ENCODE results near the gene ASIC5. TPM values are rescaled to one million over a fixed set of nuclear protein-coding genes. Genes with fewer than 3 reads are reported as not detected.

Gene ASIC5
- total RNA-seq, 1 experiment from 2014 or later, result not detected

- Histone ChIP-seq H3K4me1 (no peaks in the 10 kb centered on the region), H3K36me3 (ENCODE audit: control insufficient read depth, insufficient read depth, low read length) (no peaks in the 10 kb centered on the region), H3K9me3 (peaks cover 8% of the 10 kb centered on the region), H3K27me3 (replicated peaks; ENCODE audit: control insufficient read depth, insufficient read depth, low read length) (no peaks in the 10 kb centered on the region), H3K4me3 (ENCODE audit: low read depth, low read length) (no peak overlapping the region)
- no peak for DNase-seq
- BruUV-seq (replicated peaks), result no TSS peak
- Mint-ChIP-seq H3K27ac (ENCODE audit: unreplicated experiment) (no peak overlapping the region), H3K4me3 (ENCODE audit: unreplicated experiment) (no peak overlapping the region), H3K9me3 (ENCODE audit: unreplicated experiment) (peaks cover 15% of the 10 kb centered on the region), H3K4me1 (ENCODE audit: low read depth, unreplicated experiment) (no peaks in the 10 kb centered on the region), H3K36me3 (ENCODE audit: insufficient read depth, unreplicated experiment) (no peaks in the 10 kb centered on the region), H3K27me3 (ENCODE audit: insufficient read depth, unreplicated experiment) (no peaks in the 10 kb centered on the region)
- CTCF ChIA-PET, result no interaction called here
- POLR2A ChIA-PET, result no interaction called here
- intact Hi-C loops (cut with micrococcal nuclease; ENCODE audit: unreplicated experiment), result no loop called here
- no peak for TF ChIP-seq CTCF (IDR thresholded peaks at IDR 0.05; ENCODE audit: insufficient read depth in 1 of 2, low read depth in 1 of 2, low read length in 1 of 2, severe bottlenecking in 1 of 2, unreplicated experiment in 1 of 2)
Observed at GRCh38 chr4:155849042-155849441, 17.0 kb downstream of the ASIC5 start.

- Mint-ChIP-seq H3K27me3 (ENCODE audit: insufficient read depth, unreplicated experiment) (no peaks in the 10 kb centered on the region), H3K9me3 (ENCODE audit: unreplicated experiment) (peaks cover 15% of the 10 kb centered on the region), H3K4me1 (ENCODE audit: low read depth, unreplicated experiment) (no peaks in the 10 kb centered on the region), H3K27ac (ENCODE audit: unreplicated experiment) (no peak overlapping the region), H3K36me3 (ENCODE audit: insufficient read depth, unreplicated experiment) (no peaks in the 10 kb centered on the region), H3K4me3 (ENCODE audit: unreplicated experiment) (no peak overlapping the region)
- POLR2A ChIA-PET, result no interaction called here
- no peak overlapping the region for H3K4me3 ChIP-seq (ENCODE audit: low read depth, low read length)
- H3K36me3 ChIP-seq (ENCODE audit: control insufficient read depth, insufficient read depth, low read length), result no peaks in the 10 kb centered on the region
- no peaks in the 10 kb centered on the region for H3K27me3 ChIP-seq (replicated peaks; ENCODE audit: control insufficient read depth, insufficient read depth, low read length)
- no peak for DNase-seq
- BruUV-seq (replicated peaks), result no TSS peak
- CTCF ChIA-PET, result no interaction called here
- peaks cover 8% of the 10 kb centered on the region for H3K9me3 ChIP-seq
- TF ChIP-seq CTCF (IDR thresholded peaks at IDR 0.05; ENCODE audit: insufficient read depth in 1 of 2, low read depth in 1 of 2, low read length in 1 of 2, severe bottlenecking in 1 of 2, unreplicated experiment in 1 of 2), result no peak
- intact Hi-C loops (cut with micrococcal nuclease; ENCODE audit: unreplicated experiment), result no loop called here
- H3K4me1 ChIP-seq, result no peaks in the 10 kb centered on the region
Observed at GRCh38 chr4:155846929-155847328, 19.1 kb downstream of the ASIC5 start.

- DNase-seq, result no peak
- ChIA-PET POLR2A (no interaction called here), CTCF (no interaction called here)
- no TSS peak for BruUV-seq (replicated peaks)
- Histone ChIP-seq H3K36me3 (ENCODE audit: control insufficient read depth, insufficient read depth, low read length) (no peaks in the 10 kb centered on the region), H3K4me1 (peaks cover 5% of the 10 kb centered on the region; the same call in 1 of the 2 replicates), H3K27me3 (replicated peaks; ENCODE audit: control insufficient read depth, insufficient read depth, low read length) (no peaks in the 10 kb centered on the region), H3K9me3 (peaks cover 5% of the 10 kb centered on the region), H3K4me3 (ENCODE audit: low read depth, low read length) (no peak overlapping the region)
- Mint-ChIP-seq H3K4me3 (ENCODE audit: unreplicated experiment) (no peak overlapping the region), H3K4me1 (ENCODE audit: low read depth, unreplicated experiment) (peaks cover 9% of the 10 kb centered on the region), H3K27ac (ENCODE audit: unreplicated experiment) (no peak overlapping the region), H3K27me3 (ENCODE audit: insufficient read depth, unreplicated experiment) (no peaks in the 10 kb centered on the region), H3K9me3 (ENCODE audit: unreplicated experiment) (no peaks in the 10 kb centered on the region), H3K36me3 (ENCODE audit: insufficient read depth, unreplicated experiment) (no peaks in the 10 kb centered on the region)
- intact Hi-C loops (cut with micrococcal nuclease; ENCODE audit: unreplicated experiment), result no loop called here
- TF ChIP-seq CTCF (IDR thresholded peaks at IDR 0.05; ENCODE audit: insufficient read depth in 1 of 2, low read depth in 1 of 2, low read length in 1 of 2, severe bottlenecking in 1 of 2, unreplicated experiment in 1 of 2), result no peak
Observed at GRCh38 chr4:155842080-155842479, 24.0 kb downstream of the ASIC5 start.

All from Caco-2 (cell line).